Hematopoietic multipotent progenitor cell treated with erythropoietin and hydrocortisone succinate and interleukin-3 and kit ligand, for 8 days (in vitro differentiated cells): ENCODE measurements around the gene RANGRF.
"Not testable (repeated sequence)": the region's sequence is repeated elsewhere in the genome, so short reads cannot be mapped to it uniquely, and the experiment has no call there.

ENCODE experiments used
- DNase-seq: peaks from one replicate; pipeline ENCODE4 v3.0.0-alpha.2; 2015

The RANGRF gene, protein sequence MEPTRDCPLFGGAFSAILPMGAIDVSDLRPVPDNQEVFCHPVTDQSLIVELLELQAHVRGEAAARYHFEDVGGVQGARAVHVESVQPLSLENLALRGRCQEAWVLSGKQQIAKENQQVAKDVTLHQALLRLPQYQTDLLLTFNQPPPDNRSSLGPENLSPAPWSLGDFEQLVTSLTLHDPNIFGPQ

DNA sequence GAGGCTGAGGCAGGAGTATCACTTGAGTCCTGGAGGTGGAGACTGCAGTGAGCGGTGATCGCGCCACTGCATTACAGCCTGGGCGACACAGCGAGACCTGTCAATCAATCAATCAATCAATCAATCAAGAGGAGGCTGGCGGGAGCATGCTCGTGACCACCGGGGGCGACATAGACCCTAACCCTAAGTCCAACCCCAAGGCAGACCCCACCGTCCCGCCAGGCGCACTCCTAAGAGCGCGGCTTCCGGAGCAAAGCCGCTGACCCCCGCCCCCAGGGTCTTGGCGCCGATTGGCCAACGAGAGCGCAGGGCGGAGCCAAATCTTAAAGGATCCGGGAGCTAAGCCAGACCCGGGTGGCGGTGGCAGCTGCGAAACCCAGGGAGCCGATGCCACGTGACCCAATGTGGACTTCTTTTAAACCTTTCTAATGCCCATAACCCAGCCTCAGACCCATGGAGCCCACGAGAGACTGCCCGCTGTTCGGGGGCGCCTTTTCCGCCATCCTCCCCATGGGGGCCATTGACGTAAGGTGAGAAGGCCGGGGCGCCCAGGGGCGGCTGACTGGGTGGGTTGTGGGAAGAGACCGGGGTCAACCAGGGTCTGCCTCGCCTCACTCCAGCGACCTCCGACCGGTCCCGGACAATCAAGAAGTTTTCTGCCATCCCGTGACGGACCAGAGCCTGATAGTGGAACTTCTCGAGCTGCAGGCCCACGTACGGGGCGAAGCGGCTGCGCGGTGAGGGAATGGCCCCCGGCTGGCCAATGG is at the start of gene RANGRF:
Gene RANGRF, plus strand, starts transcription at position 335 of the 767 bp plus-strand sequence. Its CDS starts 119 bp downstream, at position 454.
- DNase-seq = peak; percentile 92

DNA sequence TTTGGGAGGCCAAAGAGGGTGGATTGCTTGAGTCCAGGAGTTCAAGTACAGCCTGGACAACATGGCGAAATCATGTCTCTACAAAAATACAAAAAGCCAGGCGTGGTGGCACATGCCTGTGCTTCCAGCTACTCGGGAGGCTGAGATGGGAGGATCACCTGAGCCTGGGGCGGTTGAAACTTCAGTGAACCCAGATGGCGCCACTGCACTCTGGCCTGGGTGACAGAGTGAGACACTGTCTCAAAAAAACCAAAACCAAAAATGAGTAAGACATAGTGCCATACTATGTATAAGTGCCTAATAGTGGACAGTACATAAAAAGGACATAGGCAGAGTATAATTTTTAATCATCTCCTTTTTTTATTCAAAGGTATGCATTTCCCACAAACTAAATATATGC is 44.6 kb upstream of the RANGRF start:
- DNase-seq = peak; percentile 25

DNA sequence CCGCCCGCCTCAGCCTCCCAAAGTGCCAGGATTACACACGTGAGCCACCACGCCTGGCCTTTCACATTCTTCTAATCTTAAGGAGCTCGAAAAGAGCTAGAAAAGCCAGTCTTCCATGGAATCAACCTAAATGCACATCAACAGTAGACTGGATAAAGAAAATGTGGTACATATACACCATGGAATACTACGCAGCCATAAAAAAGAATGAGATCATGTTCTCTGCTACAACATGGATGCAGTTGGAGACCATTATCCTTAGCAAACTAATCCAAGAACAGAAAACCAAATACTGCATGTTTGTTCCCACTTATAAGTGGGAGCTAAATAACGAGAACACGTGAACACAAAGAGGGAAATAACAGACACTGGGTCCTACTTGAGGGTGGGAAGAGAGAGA is 43.7 kb upstream of the RANGRF start:
- DNase-seq = no peak

DNA sequence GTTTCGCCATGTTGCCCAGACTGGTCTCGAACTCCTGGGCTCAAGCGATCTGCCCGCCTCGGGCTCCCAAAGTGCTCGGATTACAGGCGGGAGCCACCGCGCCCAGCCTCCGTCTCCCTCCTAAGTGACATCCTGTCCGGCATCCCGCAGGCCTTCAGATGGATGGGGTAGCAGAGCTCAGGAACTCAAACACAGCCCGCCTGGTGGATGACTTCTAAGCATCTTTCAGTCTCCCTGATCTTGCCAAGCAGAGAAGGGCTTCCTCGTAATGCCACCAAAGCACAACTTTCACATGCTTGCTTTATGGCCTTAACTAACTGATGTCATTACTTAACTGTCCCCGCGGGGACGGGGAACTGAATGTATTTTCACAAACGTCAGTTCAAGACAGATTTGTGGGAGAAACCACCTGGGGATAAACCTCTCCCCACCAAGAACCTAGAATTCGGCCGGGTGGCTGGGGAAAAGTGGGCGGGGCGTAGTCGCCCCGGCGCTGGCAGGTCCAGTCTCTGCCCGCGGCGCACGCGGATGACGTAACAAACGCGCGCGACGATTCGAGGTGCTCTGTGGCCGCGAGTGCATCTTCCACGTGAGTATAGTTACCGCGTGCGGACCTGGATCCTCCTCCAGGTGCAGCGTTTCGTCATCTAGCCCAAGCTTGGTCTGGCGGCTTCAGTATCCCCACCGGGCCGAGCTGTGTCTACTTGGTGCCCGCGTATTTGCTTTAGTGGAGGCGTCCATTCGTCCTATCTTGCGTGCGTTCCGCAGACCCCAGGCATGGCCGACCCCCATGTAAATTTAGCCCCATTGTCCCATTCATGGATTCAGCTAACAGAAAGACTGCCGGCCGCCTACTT is 39.5 kb upstream of the RANGRF start, which contains the start of gene PFAS:
Gene PFAS, plus strand, starts transcription at position 539 of the 857 bp plus-strand sequence. CDS start 4,649 bp downstream, outside the sequence.
- peak; percentile 94 for DNase-seq

DNA sequence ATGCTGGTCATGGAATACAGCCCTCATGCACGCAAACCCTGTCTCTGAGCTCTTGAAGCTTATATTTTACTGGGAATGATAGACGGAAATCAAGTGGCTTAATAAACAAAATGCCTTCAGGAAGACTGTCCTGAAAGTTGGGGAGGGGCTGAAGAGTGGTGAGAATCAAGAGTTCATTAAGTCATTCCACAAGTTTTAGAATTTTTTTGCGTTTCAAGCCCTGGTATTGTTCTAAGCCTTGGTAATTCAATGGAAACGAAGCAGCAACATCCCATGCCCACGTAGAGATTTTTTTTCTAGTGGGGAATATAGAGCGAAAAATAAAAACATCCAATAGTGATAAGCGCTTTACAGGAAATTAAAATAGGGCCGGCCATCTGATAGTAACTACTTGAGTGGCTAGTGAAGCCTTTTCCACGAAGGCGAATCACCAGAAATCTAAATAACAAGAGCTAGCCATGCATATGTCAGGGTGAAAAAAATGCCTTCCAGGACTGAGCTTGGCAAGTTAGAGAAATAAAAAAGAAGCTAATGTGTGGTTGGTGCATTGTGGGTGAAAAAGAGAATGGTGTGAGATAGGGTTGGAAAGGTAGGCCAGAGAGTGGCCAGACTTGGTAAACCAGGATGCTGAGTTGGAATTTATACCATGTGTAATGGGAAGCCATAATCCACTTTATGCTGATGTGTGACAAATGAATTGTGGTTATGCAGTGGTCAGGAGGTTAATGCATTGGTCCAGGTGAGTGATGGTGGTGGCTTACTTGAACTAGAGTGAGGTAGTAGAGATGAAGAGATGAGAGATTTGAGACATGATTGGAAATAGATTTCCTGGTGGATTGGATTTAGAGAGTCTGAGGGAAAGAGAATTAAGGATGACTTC is 38.6 kb upstream of the RANGRF start:
- peak; percentile 58 for DNase-seq

DNA sequence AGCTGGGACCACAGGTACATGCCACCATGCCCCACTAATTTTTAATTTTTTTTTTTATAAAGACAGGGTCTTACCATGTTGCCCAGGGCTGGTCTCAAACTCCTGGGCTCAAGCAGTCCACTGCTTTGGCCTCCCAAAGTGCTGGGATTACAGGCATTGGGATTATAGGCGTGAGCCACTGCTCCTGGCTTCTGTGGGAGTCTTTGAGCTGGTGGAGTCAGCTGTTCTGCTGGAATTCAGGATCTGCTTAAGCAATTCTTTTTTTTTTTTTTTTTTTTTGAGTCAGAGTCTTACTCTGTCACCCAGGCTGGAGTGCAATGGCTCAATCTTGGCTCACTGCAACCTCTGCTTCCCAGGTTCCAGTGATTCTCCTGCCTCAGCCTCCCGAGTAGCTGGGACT is 37.1 kb upstream of the RANGRF start:
- not testable (repeated sequence) for DNase-seq

DNA sequence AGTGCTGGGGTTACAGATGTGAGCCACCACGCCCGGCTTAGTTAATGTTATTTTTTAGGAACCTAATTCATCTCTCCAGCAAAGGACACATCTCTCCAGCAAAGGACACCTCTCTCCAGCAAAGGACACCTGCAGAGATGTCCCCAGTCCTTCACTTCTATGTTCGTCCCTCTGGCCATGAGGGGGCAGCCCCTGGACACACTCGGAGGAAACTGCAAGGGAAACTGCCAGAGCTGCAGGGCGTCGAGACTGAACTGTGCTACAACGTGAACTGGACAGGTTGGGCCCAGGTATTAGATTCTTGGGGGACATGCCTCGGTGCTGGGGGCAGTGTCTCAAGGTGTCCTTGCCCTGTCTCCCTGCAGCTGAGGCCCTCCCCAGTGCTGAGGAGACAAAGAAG is 34.7 kb upstream of the RANGRF start:
- DNase-seq = no peak

DNA sequence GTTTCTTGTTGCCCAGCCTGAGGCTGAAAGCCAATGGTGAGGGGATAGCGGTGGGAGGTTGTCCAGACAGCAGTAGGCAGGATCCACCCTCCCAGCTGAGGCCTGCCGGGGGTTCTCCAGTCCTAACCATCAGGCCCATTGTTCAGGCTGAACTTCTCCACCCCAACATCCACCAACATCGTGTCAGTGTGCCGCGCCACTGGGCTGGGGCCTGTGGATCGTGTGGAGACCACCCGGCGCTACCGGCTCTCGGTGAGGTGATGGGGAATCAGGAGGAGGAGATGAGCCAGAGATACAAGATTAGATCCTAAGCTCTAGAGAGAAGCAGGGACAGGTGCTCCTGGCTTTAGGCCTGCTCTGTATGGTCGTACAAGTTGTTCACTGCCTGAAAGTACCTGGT is 33.6 kb upstream of the RANGRF start:
- DNase-seq = no peak

DNA sequence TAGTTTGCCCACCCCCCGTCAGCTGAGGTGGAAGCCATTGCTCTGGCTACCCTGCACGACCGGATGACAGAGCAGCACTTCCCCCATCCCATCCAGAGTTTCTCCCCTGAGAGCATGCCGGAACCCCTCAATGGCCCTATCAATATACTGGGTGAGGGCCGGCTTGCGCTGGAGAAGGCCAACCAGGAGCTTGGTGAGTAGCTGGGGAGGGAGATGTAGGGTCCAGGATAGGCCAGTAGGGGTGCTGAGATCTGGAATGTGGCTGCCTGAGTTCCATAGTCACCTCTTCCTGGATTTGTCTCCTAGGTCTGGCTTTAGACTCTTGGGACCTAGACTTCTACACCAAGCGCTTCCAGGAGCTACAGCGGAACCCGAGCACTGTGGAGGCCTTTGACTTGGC is 33.0 kb upstream of the RANGRF start:
- no peak for DNase-seq

DNA sequence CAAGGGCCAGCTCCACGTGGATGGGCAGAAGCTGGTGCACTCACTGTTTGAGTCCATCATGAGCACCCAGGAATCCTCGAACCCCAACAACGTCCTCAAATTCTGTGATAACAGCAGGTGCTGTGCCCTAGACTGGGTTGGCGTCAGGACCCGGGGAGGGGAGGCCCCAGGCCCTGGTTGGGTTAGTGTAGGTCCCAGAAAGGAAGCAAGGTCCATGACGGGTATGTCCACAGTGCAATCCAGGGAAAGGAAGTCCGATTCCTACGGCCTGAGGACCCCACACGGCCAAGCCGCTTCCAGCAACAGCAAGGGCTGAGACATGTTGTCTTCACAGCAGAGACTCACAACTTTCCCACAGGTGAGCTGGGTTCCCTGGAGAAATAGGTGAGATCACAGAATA is 32.2 kb upstream of the RANGRF start:
- DNase-seq = no peak

DNA sequence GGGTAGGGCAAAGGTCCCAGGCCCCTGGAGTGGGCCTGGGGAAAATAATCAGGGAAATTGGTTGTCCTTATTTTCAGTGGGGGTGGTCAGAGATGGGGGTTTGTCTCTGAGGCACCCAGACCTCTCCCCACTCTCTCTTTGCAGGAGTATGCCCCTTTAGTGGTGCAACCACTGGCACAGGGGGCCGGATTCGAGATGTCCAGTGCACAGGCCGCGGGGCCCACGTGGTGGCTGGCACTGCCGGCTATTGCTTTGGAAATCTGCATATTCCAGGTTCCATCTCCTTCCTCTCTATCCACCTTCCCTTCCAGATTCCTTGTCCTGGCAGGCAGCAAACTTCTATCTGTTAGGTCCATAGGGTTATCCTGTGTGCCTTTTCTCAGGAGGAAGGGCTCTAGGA is 31.8 kb upstream of the RANGRF start:
- no peak for DNase-seq

DNA sequence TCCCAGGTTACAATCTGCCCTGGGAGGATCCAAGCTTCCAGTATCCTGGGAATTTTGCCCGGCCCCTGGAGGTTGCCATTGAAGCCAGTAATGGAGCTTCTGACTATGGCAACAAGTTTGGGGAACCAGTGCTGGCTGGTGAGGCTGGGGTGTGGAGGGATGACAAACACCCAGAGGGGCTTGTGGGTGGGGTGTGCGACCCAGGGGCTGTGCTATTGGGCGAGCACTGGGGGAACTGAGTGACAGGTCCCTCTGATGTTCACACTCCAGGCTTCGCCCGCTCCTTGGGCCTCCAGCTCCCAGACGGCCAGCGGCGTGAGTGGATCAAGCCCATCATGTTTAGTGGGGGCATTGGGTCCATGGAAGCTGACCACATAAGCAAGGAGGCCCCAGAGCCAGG is 30.7 kb upstream of the RANGRF start:
- no peak for DNase-seq

DNA sequence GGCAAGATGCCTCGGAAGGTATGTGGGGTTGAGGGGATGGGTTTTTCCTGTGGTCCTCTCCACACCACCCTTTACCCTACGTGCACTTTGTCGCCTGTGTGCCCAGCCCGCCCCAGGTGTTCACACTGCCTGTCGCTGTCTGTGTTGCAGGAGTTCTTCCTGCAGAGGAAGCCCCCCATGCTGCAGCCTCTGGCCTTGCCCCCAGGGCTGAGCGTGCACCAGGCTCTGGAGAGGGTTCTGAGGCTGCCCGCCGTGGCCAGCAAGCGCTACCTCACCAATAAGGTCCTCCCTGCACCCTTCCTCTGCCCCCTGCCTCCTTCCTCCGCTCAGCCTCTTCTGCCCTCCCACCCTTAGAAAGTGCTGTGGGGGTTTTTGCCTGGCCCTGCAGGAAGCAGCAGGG is 24.1 kb upstream of the RANGRF start:
- no peak for DNase-seq

DNA sequence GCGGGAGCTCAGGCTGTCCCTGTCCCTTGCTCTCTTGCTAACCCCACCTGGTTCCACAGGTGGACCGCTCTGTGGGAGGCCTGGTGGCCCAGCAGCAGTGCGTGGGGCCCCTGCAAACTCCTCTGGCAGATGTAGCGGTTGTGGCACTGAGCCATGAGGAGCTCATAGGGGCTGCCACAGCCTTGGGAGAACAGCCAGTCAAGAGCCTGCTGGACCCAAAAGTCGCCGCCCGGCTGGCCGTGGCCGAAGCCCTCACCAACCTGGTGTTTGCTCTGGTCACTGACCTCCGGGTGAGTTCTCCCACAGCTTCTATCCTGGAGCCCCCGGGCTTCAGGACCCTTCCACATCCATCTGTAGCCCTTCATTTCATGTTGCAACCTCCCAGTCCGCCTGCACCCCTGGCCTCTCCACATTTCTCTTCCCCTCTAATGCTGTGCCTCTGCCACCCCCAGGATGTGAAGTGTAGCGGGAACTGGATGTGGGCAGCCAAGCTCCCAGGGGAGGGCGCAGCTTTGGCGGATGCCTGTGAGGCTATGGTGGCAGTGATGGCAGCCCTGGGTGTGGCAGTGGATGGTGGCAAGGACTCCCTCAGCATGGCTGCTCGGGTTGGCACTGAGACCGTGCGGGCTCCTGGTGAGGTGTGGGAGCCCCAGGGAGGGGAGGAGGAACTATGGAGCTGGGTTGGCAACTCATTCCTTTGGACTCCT is 23.5 kb upstream of the RANGRF start:
- no peak for DNase-seq

DNA sequence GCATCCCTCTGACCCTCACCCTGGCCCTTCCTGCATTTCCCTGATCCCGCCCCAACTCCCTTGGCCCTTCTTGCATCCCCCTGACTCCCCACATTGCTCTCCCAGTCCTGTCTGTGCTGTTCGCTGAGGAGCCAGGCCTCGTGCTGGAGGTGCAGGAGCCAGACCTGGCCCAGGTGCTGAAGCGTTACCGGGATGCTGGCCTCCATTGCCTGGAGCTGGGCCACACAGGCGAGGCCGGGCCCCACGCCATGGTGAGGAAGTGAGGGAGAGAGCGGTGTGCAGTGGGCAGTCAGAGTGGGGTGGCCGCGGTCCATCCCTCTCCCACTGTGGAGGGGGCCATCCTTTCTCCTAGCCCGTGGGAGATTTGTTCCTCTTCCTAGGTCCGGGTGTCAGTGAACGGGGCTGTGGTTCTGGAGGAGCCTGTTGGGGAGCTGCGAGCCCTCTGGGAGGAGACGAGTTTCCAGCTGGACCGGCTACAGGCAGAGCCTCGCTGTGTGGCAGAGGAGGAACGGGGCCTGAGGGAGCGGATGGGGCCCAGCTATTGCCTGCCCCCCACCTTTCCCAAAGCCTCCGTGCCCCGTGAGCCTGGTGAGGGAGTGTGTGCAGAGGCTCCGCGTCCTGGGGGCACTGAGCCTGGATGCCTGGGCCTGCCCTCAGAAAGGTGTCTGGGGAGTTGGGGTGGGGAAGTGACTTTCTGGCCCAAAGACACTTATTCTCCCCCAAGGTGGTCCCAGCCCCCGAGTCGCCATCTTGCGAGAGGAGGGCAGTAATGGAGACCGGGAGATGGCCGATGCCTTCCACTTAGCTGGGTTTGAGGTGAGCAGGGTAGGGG is 21.6 kb upstream of the RANGRF start:
- no peak for DNase-seq

DNA sequence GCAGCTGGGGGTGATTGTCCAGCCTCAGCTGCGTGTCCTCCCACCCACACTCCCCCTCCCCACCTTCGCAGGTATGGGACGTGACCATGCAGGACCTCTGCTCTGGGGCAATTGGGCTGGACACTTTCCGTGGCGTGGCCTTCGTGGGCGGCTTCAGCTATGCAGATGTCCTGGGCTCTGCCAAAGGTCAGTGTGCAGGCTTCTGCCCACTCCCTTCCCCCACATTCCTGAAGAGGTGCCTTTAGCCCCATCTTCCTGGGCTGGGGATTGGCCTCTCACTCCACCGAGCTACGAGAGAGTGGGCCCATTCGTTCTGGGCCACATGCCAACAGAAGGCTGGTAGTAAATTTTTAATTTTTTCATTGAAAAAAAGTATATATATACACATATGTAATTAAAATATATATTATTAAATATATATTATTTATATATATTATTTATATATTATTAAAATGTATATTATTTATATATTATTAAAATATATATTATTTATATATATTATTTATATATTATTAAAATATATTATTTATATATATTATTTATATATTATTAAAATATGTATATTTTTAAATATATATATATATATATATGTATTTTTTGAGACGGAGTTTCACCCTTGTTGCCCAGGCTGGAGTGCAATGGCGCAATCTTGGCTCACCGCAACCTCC is 20.9 kb upstream of the RANGRF start:
- no peak for DNase-seq

DNA sequence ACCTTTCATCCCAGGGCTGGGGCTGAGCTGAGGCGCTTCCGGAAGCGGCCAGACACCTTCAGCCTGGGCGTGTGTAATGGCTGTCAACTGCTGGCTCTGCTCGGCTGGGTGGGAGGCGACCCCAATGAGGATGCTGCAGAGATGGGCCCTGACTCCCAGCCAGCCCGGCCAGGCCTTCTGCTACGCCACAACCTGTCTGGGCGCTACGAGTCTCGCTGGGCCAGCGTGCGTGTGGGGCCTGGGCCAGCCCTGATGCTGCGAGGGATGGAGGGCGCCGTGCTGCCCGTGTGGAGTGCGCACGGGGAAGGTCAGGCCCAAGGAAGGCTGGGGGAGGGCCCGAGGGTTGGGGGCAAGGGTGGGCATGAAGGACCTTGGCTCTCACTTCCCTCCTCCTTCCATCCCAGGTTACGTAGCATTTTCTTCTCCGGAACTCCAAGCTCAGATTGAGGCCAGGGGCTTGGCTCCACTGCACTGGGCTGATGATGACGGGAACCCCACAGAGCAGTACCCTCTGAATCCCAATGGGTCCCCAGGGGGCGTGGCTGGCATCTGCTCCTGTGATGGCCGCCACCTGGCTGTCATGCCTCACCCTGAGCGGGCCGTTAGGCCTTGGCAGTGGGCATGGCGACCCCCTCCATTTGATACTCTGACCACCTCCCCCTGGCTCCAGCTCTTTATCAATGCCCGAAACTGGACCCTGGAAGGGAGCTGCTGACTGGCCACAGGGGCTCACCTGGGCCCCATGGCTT is 19.7 kb upstream of the RANGRF start:
- no peak for DNase-seq

DNA sequence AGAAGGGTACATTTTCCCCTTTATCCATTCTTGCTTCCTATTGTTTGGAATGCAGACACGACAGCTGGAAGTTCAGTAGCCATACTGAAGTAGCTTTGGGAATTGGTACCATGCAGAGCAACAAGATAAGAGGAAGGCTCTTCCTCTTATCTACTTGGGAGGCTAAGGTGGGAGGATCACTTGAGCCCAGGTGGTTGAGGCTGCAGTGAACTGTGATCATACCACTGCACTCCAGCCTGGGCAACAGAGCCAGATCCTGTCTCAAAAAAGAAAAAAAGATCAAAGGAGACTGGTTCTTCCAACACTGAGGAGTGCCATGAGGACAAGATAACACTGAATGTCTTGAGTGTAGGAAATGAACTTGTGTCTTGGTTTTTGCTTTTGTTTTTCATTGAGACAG is 16.0 kb upstream of the RANGRF start:
- no peak for DNase-seq

DNA sequence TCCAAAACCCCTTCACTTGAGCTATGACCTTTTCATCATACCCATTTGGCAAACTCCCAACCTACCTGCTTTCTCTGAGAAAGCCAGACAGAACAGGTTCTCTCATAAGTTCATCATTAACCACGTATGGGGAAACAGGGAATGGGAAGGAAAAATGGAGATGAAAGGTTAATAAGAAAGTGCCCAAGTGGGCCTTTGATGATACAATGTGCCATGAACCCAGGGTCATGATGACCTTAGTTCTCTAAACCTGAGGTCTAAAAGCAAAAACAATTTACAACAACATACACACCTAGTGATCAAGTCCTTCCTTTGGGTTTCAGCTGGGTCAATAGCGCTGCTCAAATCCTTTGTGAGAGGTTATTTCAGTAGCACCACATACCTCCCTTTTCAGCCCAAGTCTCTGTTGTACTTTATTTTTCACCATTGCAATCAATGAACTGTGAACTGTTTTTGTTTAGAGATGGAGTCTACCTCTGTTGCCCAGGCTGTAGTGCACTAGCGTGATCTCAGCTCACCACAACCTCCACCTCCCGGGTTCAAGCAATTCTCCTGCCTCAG is 14.5 kb upstream of the RANGRF start:
- DNase-seq = no peak
